HG02623 (cell line): ENCODE measurements around the gene RAMACL.
A peak's percentile ranks its signal among the peaks of the same experiment; 100 is the strongest.

Experiments used
- ATAC-seq: cut with Tn5 transposase; IDR thresholded peaks from one replicate; pipeline ENCODE4 v1.9.1; 2021; ENCODE audit warnings: moderate library complexity; ENCODE audit not compliant: unreplicated experiment

The RAMACL gene

DNA sequence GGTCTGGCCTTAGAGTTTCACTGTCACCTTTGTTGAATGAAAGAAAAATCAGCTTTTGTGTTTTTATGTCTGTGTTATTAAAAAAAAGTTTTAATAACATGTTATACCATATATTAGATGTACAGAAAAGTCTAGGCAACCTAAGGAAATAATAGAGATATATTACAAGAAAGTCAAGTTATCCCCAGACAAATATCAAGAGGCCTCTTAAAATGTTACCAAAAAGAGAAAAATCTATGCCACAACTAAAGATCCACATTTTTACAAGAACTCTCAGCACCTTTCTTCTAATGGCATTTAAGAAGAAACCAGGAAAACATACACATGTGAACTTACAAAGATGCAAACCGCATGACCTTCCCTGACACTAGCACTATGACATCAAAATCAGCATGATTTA, 26.8 kb downstream of the RAMACL start:
- no peak for ATAC-seq

DNA sequence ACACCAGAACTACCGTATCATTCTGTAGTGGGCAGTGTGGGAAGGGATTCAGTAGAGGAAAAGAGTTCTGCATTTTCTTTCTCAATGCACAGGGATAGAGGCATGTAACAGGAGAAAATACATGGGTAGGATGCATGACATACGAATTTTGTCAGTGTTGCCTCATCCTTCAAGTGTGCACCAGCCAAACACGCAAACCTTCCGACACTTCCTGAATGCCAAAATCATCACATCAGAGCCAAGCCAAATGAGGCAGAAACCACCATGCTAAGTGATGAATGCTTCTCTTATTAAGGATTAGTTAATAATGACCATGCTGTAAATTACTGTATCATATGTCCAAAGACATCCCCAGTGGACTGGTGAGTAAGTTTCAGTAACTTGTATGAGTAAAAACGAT, 27.3 kb downstream of the RAMACL start:
- no peak for ATAC-seq

DNA sequence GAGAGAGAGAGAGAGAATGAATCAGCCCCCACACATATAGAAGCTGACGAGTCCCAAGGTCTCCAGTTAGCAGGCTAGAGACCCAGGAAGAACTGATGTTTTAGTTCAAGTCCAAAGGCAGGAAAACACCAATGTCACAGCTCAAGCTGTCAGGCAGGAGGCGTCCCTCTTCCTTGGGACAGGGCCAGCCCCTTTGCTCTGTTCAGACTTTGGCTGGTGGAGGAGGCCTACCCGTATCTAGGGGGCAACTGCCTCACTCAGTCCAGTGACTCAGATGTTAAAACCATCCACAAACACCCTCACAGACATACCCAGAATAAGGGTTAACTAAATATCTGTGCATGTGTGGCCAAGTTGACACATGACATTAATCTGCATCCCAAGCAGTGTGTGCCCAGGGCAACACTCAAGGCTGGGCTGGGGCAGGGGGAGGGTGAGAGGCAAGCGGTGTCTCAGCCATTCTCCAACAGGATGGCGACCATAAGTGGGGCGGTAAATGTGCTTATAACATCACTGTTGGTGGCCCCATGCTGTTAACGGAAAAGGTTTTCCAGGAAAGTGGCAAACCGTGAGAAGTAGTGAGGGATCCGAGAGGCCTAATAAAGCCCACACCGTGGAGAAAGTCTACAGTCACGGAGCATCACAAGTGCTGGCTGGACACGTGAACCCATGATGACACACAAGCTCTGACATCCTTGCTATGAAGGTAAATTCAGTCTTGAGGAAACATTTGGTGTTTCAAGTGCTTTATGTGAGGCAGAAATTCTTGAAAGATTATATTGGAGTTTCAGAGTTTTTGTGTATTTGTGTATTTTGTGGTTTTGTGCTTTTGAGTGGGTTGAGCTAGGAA, 28.1 kb downstream of the RAMACL start:
- no peak for ATAC-seq

DNA sequence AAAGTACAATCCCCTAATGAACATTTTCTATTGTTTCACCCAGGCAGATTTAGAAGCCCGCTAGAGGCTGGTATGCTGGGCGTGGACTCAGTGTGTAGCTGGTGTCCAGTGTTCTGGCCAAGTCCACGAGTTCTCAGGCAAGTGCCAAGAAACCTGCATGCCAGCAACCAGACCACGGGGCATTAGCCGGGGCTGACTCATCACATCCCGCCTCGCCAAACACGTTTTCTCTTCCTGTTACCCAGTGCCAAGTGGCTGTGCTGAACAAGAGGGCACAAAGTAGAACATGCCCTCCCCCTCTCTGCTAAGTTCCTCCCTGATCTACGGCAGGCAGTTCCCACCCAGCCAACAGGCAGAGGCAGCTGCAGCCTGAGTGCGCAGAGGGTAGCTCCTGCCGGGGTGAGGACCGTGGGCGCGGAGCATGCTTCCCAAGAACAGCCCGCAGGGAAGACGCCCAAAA, 29.6 kb downstream of the RAMACL start:
- ATAC-seq = no peak

DNA sequence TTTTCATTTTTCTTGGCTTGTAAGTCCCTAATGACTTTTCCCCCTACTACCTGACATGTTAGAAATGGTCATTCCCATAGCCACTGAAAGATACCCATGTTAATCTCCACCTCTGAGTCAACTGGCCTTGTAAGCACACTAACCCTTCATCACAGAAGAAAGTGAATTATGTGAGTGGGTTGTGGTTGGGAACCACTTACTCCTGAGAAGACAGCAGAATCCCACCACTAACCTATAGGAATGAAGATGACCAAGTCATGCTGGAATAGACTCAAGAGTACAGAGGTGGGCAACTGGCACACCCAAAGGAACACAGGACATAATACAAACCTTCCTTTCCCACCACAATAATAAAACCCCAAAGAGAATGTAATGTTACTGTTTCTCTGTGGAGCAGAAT, 30.1 kb downstream of the RAMACL start:
- ATAC-seq = no peak

DNA sequence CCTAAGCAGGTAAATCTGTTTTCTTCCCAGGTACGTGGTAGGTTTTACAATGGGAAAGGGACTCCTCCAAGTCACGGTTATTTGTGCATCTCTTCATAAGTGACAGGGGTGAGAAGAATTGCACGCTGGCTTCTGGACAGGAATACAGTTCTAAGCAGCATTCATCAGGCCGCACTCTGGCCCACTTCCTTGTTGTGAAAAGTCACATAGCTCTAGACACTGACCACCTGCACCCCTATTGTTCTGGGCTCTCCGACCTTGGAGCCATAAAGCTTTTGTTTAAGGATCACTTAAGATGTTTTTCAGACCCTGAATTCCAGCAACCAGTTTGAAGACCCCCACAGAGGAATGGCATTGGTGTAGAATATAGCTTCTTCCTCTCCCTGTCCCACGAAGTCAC, 31.4 kb downstream of the RAMACL start:
- no peak for ATAC-seq

DNA sequence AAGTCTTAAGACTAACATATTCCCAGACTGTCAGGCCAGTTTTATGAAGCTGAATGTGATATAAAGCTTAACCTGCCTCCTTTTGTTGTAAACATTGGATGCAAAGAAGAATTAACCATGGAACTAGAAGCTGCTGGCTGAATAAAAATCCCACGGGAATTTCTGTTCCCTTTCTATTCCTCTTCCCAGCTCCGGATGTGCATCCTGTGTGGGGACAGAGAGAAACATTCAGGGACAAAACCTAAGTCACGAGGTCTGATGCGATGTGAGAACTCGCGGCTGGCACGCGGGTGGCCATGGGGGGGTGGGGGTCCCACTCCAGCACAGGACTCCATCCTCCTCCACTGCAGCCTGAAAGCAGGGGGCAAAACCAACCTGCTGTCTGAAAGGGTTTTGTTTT, 32.2 kb downstream of the RAMACL start:
- no peak for ATAC-seq

DNA sequence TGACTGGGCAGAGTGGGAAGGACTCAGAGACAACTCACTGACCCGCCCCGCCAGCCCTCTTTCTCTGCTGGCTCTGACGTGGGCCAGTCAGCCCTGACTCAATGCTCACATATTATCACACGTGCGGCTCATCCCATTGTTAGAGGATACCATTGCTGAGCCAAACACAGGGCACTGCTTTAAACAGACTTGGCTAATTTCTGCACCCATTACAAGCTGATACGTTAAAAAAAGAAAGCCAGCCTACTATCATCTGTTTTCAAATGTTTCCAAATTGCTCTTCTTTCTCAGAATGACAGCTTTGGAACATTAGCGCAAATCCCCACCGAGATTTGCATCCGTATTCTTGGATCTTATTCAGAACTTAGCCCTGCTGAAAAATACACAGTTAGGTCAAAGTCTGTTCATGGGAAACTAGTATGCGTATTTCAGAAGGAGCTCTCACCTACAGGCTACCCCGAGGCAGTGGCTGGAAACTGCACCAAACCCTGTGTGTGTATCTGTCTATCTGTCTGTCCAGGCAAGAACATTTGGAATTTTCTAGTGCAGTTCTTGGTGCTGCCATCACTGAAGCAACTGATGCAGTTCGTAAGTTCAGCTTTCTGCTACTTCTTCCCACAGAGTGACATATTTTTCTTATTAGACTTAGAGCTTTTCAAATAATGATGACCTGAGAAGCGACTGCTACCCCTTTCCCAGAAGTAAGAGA, 32.8 kb downstream of the RAMACL start:
- no peak for ATAC-seq

DNA sequence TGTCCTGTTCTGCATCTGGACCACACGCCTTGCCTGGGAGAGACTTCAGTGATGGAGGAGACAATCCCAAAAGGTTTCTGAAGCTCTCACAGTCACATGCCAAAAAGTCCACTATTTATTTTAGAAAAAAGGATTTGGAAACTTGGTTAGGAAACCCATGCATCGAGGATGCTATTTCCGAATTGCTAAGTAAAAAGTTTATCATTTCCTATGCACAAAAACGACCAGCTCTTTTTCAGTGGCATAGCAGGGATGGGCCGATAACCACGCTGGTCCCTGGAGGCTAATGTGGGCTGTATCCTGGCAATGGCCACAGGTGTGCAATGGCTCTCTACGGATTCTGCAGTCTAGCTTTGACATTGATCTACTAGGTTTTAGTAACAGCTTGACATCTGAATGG, 33.9 kb downstream of the RAMACL start:
- ATAC-seq = no peak

DNA sequence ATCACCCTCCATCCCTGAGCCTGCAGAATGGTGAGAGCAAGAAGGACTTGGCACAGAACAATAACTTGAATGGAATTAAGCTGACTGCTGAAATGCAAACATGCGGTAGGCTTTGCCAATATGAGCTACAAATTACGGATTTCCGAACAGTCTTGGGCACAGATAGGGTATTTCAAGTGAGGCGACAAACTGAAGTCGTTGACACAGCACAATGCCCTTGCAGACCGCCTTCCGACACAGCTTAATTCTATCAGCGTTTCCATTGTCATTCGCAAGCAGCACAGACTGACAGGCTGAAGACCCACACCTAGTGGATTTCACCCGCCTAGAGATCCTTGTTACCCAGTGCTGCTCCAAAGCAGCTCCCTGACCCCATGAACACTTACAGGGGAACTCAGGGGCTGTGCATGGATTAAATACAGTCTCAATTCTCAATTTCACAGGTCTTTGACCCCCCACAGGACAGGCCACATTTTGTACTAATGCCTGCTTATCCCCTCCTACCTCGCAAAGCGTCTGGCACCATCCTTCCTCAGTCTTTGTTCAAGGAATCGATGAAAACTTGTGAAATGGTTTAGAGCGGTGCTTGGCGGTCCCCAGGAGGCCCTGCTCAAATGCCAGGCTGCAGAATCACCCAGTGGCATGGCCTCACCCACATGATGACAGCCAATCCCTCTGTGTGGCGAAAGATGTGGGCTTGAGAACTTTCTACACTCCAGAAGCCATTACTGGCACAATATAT, 34.6 kb downstream of the RAMACL start:
- ATAC-seq = no peak

DNA sequence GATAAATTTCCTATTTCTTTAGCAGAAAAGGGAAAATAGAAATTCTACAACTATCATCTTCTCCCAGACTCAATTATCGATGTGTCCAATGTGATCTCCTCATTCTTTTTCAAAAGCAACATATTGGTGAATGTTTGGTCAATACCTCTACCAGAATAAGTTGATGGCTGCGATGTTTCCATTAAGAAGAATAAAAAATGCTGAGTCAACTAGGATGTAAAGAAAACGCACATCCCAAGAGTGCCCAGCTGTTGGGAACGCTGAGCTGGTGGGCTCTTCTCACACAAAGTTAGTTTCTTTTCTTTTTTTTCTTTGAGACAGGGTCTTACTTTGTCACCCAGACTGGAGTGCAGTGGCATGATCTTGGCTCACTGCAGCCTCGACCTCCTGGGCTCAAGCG, 39.8 kb downstream of the RAMACL start:
- ATAC-seq = no peak

DNA sequence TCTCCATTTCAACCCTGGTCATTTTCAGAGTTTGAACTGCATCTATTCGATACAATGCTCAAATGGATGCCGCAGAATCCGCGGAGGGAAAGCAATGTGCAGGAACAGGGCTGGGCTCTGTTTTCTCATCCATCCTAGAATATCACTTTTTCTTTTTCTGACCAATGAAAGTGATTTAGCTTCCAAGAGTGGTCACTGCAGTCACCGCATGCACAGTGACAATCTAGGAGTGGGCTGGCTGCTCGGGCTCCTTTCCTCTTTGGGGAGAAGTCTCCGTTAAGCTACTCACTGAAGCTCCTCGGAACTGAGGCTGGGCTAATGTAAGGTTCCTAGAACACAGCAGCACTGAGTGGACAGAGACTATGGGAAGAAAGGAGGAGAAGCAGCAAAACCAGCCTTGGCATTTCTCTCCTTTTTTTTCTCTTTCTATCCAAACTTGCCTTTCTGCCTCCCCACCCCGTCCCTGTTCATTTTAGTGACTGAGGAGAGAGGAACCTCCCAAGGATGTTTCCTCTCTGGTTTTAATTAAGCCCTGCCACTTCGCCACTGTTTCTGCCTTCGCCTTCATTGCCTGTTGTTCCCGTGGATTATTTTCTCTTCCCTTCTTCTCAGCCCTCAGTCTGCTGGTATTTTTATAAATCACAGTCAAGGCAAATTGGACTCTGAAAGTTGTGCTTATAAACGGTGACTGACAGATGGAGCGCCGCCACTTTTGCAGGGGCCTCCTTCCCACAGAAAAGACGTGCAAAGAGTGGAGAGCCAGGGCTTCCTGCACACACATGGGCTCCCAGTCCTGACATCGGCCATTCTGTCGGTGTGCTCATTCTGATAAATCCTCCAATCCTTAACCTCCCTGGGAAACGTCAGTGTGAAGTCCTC, 41.1 kb downstream of the RAMACL start:
- no peak for ATAC-seq

DNA sequence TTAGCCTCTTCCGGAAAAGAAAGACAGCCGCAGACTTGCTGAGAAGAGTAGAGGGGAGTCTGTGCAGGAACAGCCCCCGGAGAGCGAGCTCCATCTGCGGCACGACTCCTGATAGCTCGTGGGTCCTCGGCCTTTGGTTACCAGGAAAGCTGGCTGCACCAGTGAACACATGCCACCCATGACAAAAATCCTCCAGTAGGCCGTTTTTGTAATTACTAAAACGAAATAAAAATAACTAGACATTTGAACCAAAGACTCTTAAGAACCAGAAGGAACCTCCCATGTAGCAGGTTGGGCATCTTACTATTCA, 42.2 kb downstream of the RAMACL start:
- ATAC-seq = no peak

DNA sequence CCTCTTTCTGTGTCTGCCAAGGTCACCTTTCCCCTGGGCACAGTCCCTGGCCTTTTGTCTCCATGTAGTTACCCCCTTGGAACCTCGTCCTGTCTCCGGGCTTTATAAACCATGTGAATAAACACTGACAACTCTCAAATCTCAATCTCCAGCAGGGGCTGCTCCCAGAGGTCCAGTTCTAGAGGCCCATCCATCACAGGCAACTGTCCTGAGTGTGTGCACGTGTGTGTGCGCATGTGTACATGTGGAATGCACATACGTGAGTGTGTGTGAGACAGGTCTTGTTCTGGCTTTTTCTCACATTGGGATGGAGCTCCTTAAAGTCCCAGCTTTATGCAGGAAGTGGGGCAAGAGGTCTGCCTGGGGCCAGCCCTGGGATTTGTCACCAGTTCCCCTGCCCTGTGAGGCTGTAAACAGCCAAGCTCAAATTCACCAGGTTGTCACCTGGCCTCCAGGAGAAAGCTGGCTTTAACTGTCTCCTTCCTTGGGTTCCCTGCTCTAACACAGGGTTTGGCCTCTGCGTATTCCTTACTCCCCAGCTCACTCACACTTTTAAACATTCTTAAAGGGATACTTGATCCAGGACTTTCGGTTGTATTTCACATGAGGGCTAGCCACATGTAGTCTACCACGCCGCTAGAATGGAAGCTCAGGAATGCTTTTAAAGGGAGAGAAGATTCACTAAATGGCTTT, 42.7 kb downstream of the RAMACL start:
- ATAC-seq = no peak

DNA sequence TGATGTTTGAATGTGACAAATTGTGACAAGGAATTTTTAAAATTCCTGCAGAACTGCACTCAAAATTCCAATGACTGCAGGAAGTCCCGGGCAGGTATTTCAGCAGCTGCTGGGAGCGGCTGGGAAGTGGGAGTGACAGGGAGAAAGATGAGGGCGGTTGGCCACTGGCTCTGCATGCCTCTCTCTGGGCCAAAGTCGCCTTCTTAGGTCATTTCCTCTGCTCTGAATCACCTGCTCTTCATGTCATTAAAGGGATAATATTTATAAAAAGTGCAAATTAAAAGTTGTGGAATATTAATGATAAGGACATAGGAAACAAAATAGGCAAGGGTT, 43.9 kb downstream of the RAMACL start:
- no peak for ATAC-seq

DNA sequence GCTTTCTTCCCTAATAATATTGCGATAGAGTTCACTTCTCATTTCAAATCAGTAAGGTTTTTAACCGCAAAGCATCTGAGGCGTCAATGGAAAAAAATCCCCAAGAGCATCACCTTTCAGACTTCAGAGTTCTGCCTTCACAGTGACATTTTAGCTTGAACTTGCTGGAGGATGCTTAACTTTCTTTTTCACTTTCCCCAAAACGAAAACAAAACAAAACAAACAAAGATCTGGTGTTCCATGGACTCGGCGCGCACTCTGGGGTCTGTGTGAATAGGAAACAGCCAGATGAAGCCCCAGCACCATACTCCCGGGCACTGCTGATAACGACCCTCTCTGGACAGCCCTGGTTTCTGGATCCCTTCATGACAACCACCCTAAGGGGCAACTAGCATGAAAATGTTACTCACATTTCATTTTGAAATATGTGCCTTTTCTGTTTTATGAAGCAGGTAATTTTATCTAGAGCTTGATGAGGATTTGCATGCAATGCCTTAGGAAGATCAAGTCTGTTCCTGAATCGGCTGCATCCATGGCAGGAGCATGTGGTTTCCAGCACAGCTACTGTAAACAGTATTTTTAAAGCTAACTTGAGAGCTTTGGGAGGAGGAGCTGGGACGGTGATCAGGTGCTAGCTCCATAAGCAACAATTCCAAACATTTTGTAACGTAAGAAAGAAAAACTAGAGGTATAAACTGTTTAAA, 44.5 kb downstream of the RAMACL start:
- ATAC-seq = no peak

DNA sequence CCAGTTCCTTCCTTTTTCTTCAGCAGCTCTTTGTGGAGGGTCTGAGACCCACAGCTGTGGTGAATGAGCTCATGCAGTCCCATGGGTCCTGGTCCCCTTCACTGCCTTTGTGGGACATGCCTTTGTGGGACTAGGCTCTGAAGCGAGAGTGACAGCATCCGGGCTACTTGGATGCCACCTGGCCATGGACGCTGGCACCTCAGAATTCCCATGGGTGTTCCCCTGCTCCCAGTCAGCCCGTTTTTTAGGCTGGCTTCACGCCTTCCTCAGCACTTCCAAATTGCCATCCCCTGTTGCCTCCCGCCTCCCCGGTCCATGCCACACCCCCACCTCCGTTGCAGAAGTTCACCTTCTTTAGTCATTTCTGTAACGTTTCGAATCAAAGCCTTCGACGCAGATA, 45.1 kb downstream of the RAMACL start:
- ATAC-seq = peak; percentile 24

DNA sequence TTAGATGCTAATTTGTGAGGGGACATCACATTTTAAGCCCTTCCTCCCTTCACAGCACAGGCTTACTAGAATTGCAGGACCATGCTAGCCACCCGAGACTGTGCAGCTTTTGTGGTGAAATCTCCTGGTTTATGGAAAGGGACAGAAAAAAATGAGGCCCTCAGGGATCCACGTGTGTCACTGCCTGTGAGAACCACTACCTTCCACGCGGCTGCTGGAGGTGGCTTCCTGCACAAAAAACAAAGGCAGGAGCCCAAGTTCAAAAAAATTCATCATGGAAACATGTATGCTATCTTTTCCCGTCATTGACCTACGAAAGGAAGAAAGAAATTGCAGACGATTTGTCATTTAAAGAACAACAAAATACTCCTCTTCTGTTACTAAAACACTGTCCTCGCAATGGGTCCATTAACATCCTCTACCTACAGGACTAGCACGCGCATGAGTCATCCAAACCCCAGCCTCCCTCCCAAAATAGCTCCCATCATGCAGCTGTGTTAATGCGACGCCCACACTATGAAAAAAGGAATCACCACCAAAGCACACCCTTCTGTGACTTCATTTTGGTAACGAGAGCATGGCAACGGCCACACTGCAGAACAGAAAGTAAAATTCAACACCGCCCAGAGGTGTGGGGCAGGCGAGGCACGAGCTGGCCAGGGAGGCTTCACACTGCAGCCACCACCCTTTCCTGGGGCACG, 45.7 kb downstream of the RAMACL start:
- ATAC-seq = peak; percentile 92

DNA sequence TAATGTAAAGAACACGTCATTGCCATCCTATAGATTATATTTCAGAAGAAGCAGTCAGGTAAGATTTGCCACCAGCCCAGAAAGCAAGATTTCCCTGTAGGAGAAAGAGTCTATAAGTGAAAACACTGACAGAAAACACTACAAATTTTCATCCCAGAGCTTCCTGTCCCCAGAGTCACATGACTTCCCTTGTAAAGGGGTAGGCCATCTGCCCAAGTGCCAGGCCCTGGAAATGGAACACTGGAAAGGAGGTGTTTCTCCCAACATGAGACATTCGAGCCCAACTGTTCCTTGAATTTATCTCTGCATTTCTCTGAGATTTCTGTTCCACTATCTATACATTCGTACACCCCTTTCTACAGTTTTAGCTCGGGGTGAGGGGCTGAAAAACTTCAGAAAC, 46.9 kb downstream of the RAMACL start:
- no peak for ATAC-seq
